OCI-LY7 (cell line): ENCODE results near the gene SLC25A42.

Experiments used
- CTCF ChIP-seq: fragments of 200-600 bp; sonication (generic); conservative IDR thresholded peaks from 2 replicates; pipeline ENCODE4 v1.5.1; 2014; ENCODE audit warnings: mild to moderate bottlenecking, antibody characterized with exemption, low read length, moderate library complexity, mixed read lengths
- EZH2phosphoT487 ChIP-seq: fragments of 200-600 bp; sonication (generic); IDR thresholded peaks from 2 replicates; pipeline ENCODE4 v1.6.1; 2018; ENCODE audit warnings: low read depth, borderline replicate concordance, mild to moderate bottlenecking, mixed run types, antibody characterized with exemption, low read length, moderate library complexity, mixed read lengths

GRCh38 chr19:19059018-19059836 is 4.6 kb upstream of the SLC25A42 start:
- no peak for TF ChIP-seq CTCF
- TF ChIP-seq EZH2phosphoT487 = no peak
